ENCODE data around the gene OR2V2.

The OR2V2 gene

GRCh38 chr5:181193656-181194055 lies 46.3 kb downstream of the OR2V2 start:
- in situ Hi-C loops (cut with HindIII; ENCODE audit: low sequenced_read_pairs): loop anchor here (10.0 kb wide), 1 partner anchor 409 kb away; no protein-coding TSS in a partner anchor
- DNase-seq (ENCODE audit: low read depth): no peak
- no peak for TF ChIP-seq CTCF (IDR thresholded peaks at IDR 0.05; ENCODE audit: low read depth, low read length, missing control alignments)
- H3K4me3 ChIP-seq (ENCODE audit: low read depth, low read length): no peak overlapping the region

GRCh38 chr5:181194489-181195248 lies 47.3 kb downstream of the OR2V2 start:
- DNase-seq (ENCODE audit: low read depth): no peak
- in situ Hi-C loops (cut with HindIII; ENCODE audit: low sequenced_read_pairs): loop anchor here (5.0 to 10.0 kb wide), 2 partner anchors 53 to 410 kb away; no protein-coding TSS in a partner anchor
- no peak for TF ChIP-seq CTCF (IDR thresholded peaks at IDR 0.05; ENCODE audit: low read depth, low read length, missing control alignments)
- H3K4me3 ChIP-seq (ENCODE audit: low read depth, low read length): no peak overlapping the region

- no peak overlapping the region for H3K4me3 ChIP-seq (ENCODE audit: low read depth, low read length)
- no peak for DNase-seq (ENCODE audit: low read depth)
- in situ Hi-C loops (cut with HindIII; ENCODE audit: low sequenced_read_pairs): loop anchor here (5.0 to 10.0 kb wide), 2 partner anchors 52 to 411 kb away; no protein-coding TSS in a partner anchor
- no peak for TF ChIP-seq CTCF (IDR thresholded peaks at IDR 0.05; ENCODE audit: low read depth, low read length, missing control alignments)
These were observed 47.9 kb downstream of the OR2V2 start for GRCh38 chr5:181195249-181195761.

- H3K4me3 ChIP-seq (ENCODE audit: low read depth, low read length): no peak overlapping the region
- in situ Hi-C loops (cut with HindIII; ENCODE audit: low sequenced_read_pairs): loop anchor here (5.0 to 10.0 kb wide), 2 partner anchors 50 to 413 kb away; no protein-coding TSS in a partner anchor
- DNase-seq (ENCODE audit: low read depth): no peak
- TF ChIP-seq CTCF (IDR thresholded peaks at IDR 0.05; ENCODE audit: low read depth, low read length, missing control alignments): no peak
These were observed 50.1 kb downstream of the OR2V2 start for GRCh38 chr5:181197326-181197951.

GRCh38 chr5:181198106-181198685 lies 50.8 kb downstream of the OR2V2 start:
- in situ Hi-C loops (cut with HindIII; ENCODE audit: low sequenced_read_pairs): loop anchor here (5.0 to 10.0 kb wide), 2 partner anchors 49 to 413 kb away; no protein-coding TSS in a partner anchor
- no peak for TF ChIP-seq CTCF (IDR thresholded peaks at IDR 0.05; ENCODE audit: low read depth, low read length, missing control alignments)
- no peak overlapping the region for H3K4me3 ChIP-seq (ENCODE audit: low read depth, low read length)
- no peak for DNase-seq (ENCODE audit: low read depth)

GRCh38 chr5:181198905-181199519 lies 51.6 kb downstream of the OR2V2 start:
- DNase-seq (ENCODE audit: low read depth): no peak
- TF ChIP-seq CTCF (IDR thresholded peaks at IDR 0.05; ENCODE audit: low read depth, low read length, missing control alignments): no peak
- no peak overlapping the region for H3K4me3 ChIP-seq (ENCODE audit: low read depth, low read length)
- in situ Hi-C loops (cut with HindIII; ENCODE audit: low sequenced_read_pairs): loop anchor here (5.0 to 10.0 kb wide), 2 partner anchors 48 to 414 kb away; no protein-coding TSS in a partner anchor
